K562 (cell line): ENCODE measurements around the gene EOLA1. TPM values are rescaled to one million over a fixed set of nuclear protein-coding genes. Genes with fewer than 3 reads are reported as not detected.

Experiments
- ATAC-seq: fragments of 200-7000 bp; cut with Tn5 transposase; 3 replicates; pipeline ENCODE4 v1.9.1; 2020; ENCODE audit warnings: moderate library complexity
- BruUV-seq: library from RNA; stranded (reverse); fragments of 400-500 nt; replicated peaks from 2 replicates; lab custom pipeline; 2021; lab: Mats Ljungman, UMichigan
- CTCF ChIA-PET: fragments of 300-600 bp; formaldehyde crosslinking; extraction: SDS; loops from one replicate; lab custom pipeline; 2021; ENCODE audit warnings: low intra/inter-chr PET ratio; lab: Yijun Ruan, JAX
- POLR2A ChIA-PET: fragments of 300-600, 350-650 bp; sonication (Branson Sonifier 250); formaldehyde crosslinking; extraction: SDS; loops from one replicate; lab custom pipeline; 2021; ENCODE audit warnings: antibody characterized with exemption, inconsistent platforms; lab: Yijun Ruan, JAX
- DNase-seq, 4 experiments: peaks; one replicate each; pipeline versions ENCODE4 v3.0.0 to v3.0.0-alpha.2; 2011 to 2018; ENCODE audit warnings: low spot score in 3 of 4, mixed read lengths in 3 of 4; ENCODE audit errors: extremely low read depth in 1 of 4
- FAIRE-seq: peaks from 2 replicates; lab custom pipeline; 2011; peaks lifted over from hg19 to GRCh38; lab: Jason Lieb, UNC
- H2AFZ ChIP-seq: 2 replicates; pipeline ENCODE4 v1.6.0; 2011; ENCODE audit warnings: low read depth, low read length, control low read depth, inconsistent platforms
- H3K27ac ChIP-seq: fragments of 200-600 bp; 3 replicates; pipeline ENCODE4 v1.8.0; 2011; ENCODE audit warnings: low read depth, mild to moderate bottlenecking, control low read depth, inconsistent platforms, low read length, moderate library complexity, mixed read lengths; ENCODE audit errors: extremely low read depth
- H3K27me3 ChIP-seq, 2 experiments: fragments of 300-600 bp in 1 of 2; 2 replicates in 1 of 2; 3 replicates in 1 of 2; pipeline versions ENCODE4 v1.6.0 to v1.8.0; 2011; ENCODE audit warnings: inconsistent platforms in 2 of 2, low read length in 2 of 2, mild to moderate bottlenecking in 1 of 2, mixed read lengths in 1 of 2, moderate library complexity in 1 of 2; ENCODE audit not compliant: control insufficient read depth in 2 of 2, insufficient read depth in 2 of 2
- H3K36me3 ChIP-seq: fragments of 300-600 bp; 3 replicates; pipeline ENCODE4 v1.8.0; 2011; ENCODE audit warnings: mild to moderate bottlenecking, low read length, inconsistent platforms; ENCODE audit not compliant: control insufficient read depth, insufficient read depth
- H3K4me1 ChIP-seq, 2 experiments: fragments of 200-600 bp in 1 of 2; replicated peaks in 1 of 2; 2 replicates in 1 of 2; 3 replicates in 1 of 2; pipeline versions ENCODE4 v1.5.1 to v1.8.0; 2011; ENCODE audit warnings: inconsistent platforms in 2 of 2, low read length in 2 of 2, mild to moderate bottlenecking in 1 of 2, mixed read lengths in 1 of 2, moderate library complexity in 1 of 2; ENCODE audit not compliant: control insufficient read depth in 2 of 2, insufficient read depth in 2 of 2
- H3K4me2 ChIP-seq: 2 replicates; pipeline ENCODE4 v1.6.1; 2011; ENCODE audit warnings: low read length, control low read depth, inconsistent platforms, mixed read lengths; ENCODE audit not compliant: insufficient read depth
- H3K4me3 ChIP-seq: fragments of 200-600 bp; sonication (generic), shearing (Covaris generic); 2 replicates; pipeline ENCODE4 v1.5.1; 2016; ENCODE audit warnings: control low read depth, inconsistent platforms
- H3K79me2 ChIP-seq: fragments of 200-600 bp; 3 replicates; pipeline ENCODE4 v1.8.0; 2011; ENCODE audit warnings: low read length, inconsistent platforms; ENCODE audit not compliant: control insufficient read depth, insufficient read depth
- H3K9ac ChIP-seq, 2 experiments: 2 replicates each; pipeline versions ENCODE4 v1.6.0 to v1.6.1; 2011; ENCODE audit warnings: low read depth in 2 of 2, low read length in 2 of 2, control low read depth in 1 of 2, inconsistent platforms in 1 of 2, mild to moderate bottlenecking in 1 of 2, mixed read lengths in 1 of 2; ENCODE audit not compliant: insufficient read depth in 1 of 2
- H3K9me1 ChIP-seq: one replicate; pipeline ENCODE4 v1.6.0; 2011; ENCODE audit warnings: inconsistent platforms, mild to moderate bottlenecking, low read length, moderate library complexity; ENCODE audit not compliant: control insufficient read depth, insufficient read depth
- H3K9me3 ChIP-seq: replicated peaks from 2 replicates; pipeline ENCODE4 v1.5.1; 2011; ENCODE audit warnings: low read depth, low read length, inconsistent platforms; ENCODE audit not compliant: control insufficient read depth, insufficient read depth
- H4K20me1 ChIP-seq: replicated peaks from 2 replicates; pipeline ENCODE4 v1.6.1; 2011; ENCODE audit warnings: low read length, inconsistent platforms, mixed read lengths; ENCODE audit not compliant: control insufficient read depth, insufficient read depth
- BRD4 ChIP-seq: fragments of 200-600 bp; sonication (generic); IDR thresholded peaks from 2 replicates; pipeline ENCODE4 v1.6.1; 2017; ENCODE audit warnings: inconsistent platforms
- DMBX1 ChIP-seq: fragments of 250-450 bp; sonication (Bioruptor Pico); IDR thresholded peaks from 2 replicates; pipeline ENCODE4 v1.8.0; 2022; ENCODE audit warnings: inconsistent platforms, mild to moderate bottlenecking, moderate library complexity, borderline replicate concordance
- MAFF ChIP-seq: IDR thresholded peaks from 2 replicates; pipeline ENCODE4 v1.6.1; 2012; ENCODE audit warnings: low read length, improper control_type of control experiment
- MIER1 ChIP-seq: fragments of 450-650 bp; IDR thresholded peaks from 2 replicates; pipeline ENCODE4 v1.6.1; 2016; ENCODE audit warnings: antibody characterized with exemption, mild to moderate bottlenecking, low read depth
- POLR2B ChIP-seq: fragments of 450-650 bp; IDR thresholded peaks from 2 replicates; pipeline ENCODE4 v1.6.1; 2018; ENCODE audit warnings: low read depth; ENCODE audit not compliant: partially characterized antibody
- RB1 ChIP-seq: fragments of 450-650 bp; IDR thresholded peaks from 2 replicates; pipeline ENCODE4 v1.6.1; 2017; ENCODE audit warnings: low read depth, mild to moderate bottlenecking
- THRAP3 ChIP-seq: fragments of 450-650 bp; IDR thresholded peaks from 2 replicates; pipeline ENCODE4 v1.6.1; 2016; ENCODE audit warnings: mild to moderate bottlenecking, inconsistent platforms, borderline replicate concordance
- XRCC4 ChIP-seq: IDR thresholded peaks from one replicate; pipeline ENCODE4 v1.6.1; 2011; ENCODE audit not compliant: insufficient read depth, insufficient read length; ENCODE audit errors: extremely low read depth
- XRCC5 ChIP-seq: fragments of 200-400 bp; formaldehyde crosslinking; IDR thresholded peaks from 2 replicates; pipeline ENCODE4 v1.6.1; 2017; ENCODE audit warnings: low read depth, mild to moderate bottlenecking, low read length
- ZNF41 ChIP-seq: fragments of 250-450 bp; sonication (Bioruptor Pico); conservative IDR thresholded peaks from 2 replicates; pipeline ENCODE4 v1.4.0; 2020; ENCODE audit warnings: mild to moderate bottlenecking
- ZNF561 ChIP-seq: fragments of 450-650 bp; formaldehyde crosslinking; conservative IDR thresholded peaks from 2 replicates; pipeline ENCODE4 v1.4.0; 2020; ENCODE audit warnings: mild to moderate bottlenecking, moderate library complexity
- WGBS: fragments of 100-300 bp; shearing (Covaris generic); methylation state at CpG from one replicate; pipeline ENCODE4 v1.1.6; 2016; ENCODE audit warnings: low coverage, mixed read lengths; ENCODE audit not compliant: insufficient coverage; ENCODE audit errors: missing lambda C conversion rate; 5-methylcytosine and 5-hydroxymethylcytosine counted together
- in situ Hi-C: fragments of 300-500 bp; cut with MboI; formaldehyde crosslinking; loops from 4 replicates; pipeline ENCODE4 v1.15.0; 2018; ENCODE audit warnings: inconsistent platforms, mixed read lengths
- intact Hi-C: fragments of 100-400 bp; cut with micrococcal nuclease; formaldehyde crosslinking; loops from 2 replicates; pipeline ENCODE4 v1.14.2; 2022
- polyA plus RNA-seq, 8 experiments: library from polyadenylated mRNA; depleted of rRNA in 4 of 8; stranded (reverse) in 5 of 8; unstranded in 3 of 8; fragments of >200 nt; fragmentation: Nextera tagmentation in 2 of 8; fragmentation: Illumina TruSeq in 1 of 8; extraction: Ambion mirVana in 2 of 8; extraction: Trizol in 1 of 8; gene quantifications; 2 replicates each; pipeline versions ENCODE4 v1.2.1 to v1.2.3, GENCODE V29; 2011 to 2014; ENCODE audit warnings: inconsistent platforms in 1 of 8, missing spikeins in 1 of 8
- total RNA-seq, 7 experiments: library from RNA; depleted of rRNA in 6 of 7; stranded (reverse); fragments of >200 nt in 6 of 7; fragmentation: Illumina TruSeq in 2 of 7; extraction: Trizol in 2 of 7; gene quantifications; 2 replicates each; pipeline versions ENCODE4 v1.2.1 to v1.2.3, GENCODE V29; 2011 to 2021; ENCODE audit warnings: low replicate concordance in 1 of 7

Gene EOLA1
- total and polyA plus RNA-seq, 9 of the 15 experiments (the other 6 are each of a cell fraction or from before 2014, with no cell fraction given) = 6.3 to 32.9 (median 18.2) TPM

GRCh38 chrX:149497054-149497453 is 43.8 kb upstream of the EOLA1 start:
- in situ Hi-C loops (no loop called here), intact Hi-C loops (no loop called here)
- H3K27ac ChIP-seq = no peak overlapping the region
- H4K20me1 ChIP-seq = no peaks in the 10 kb centered on the region; the same call in 1 of the 2 replicates
- H3K4me2 ChIP-seq = no peak overlapping the region
- CTCF ChIA-PET = no interaction called here
- H2AFZ ChIP-seq = no peak overlapping the region
- H3K4me3 ChIP-seq = no peak overlapping the region
- H3K9me1 ChIP-seq = no peaks in the 10 kb centered on the region
- no peaks in the 10 kb centered on the region for H3K9me3 ChIP-seq
- DNase-seq = no peak
- 11% methylated on average over 1 of the region's 1 CpG for WGBS
- no TSS peak for BruUV-seq
- H3K4me1 ChIP-seq = no peaks in the 10 kb centered on the region; a peak in 1 of 5 replicates
- H3K9ac ChIP-seq = no peak overlapping the region
- FAIRE-seq = no peak
- H3K36me3 ChIP-seq = peaks cover 11% of the 10 kb centered on the region; the same call in 2 of the 3 replicates
- H3K27me3 ChIP-seq = no peaks in the 10 kb centered on the region
- POLR2A ChIA-PET = no interaction called here
- no peak for ATAC-seq
- no peaks in the 10 kb centered on the region for H3K79me2 ChIP-seq
- TF ChIP-seq XRCC4 (no peak), XRCC5 (no peak), RB1 (no peak), MAFF (no peak), MIER1 (no peak), ZNF561 (CRISPR knock-in tag) (no peak), DMBX1 (CRISPR knock-in tag) (no peak), THRAP3 (no peak), BRD4 (no peak), ZNF41 (no peak), POLR2B (no peak)
